Measurements from ENCODE around the gene TRPC3.

- TF ChIP-seq POLR2AphosphoS5 (IDR thresholded peaks at IDR 0.05; ENCODE audit: insufficient read depth in 1 of 2, low read depth in 1 of 2): no peak
- no peak for TF ChIP-seq CTCF (IDR thresholded peaks at IDR 0.05)
- TF ChIP-seq POLR2A (IDR thresholded peaks at IDR 0.05): no peak
Observed at GRCh38 chr4:121860121-121860520, 91.7 kb downstream of the TRPC3 start.

All from vagina (tissue), 2 donors.